Measurements from ENCODE around the gene SMARCB1.

- TF ChIP-seq POLR2AphosphoS5 (IDR thresholded peaks at IDR 0.05; ENCODE audit: low read depth, low read length) (no peak), PAX5 (IDR thresholded peaks at IDR 0.05; ENCODE audit: insufficient read depth, low read length, severe bottlenecking) (no peak), SPI1 (IDR thresholded peaks at IDR 0.05; ENCODE audit: low read depth, low read length) (no peak), POLR2A (IDR thresholded peaks at IDR 0.05; ENCODE audit: low read depth, low read length) (no peak), TAF1 (IDR thresholded peaks at IDR 0.05; ENCODE audit: low read depth, low read length) (no peak)
These were observed 97.4 kb downstream of the SMARCB1 start for GRCh38 chr22:23884140-23884539.
